ENCODE data around the gene UBAC1. TPM values are rescaled to one million over a fixed set of nuclear protein-coding genes. Genes with fewer than 3 reads are reported as not detected.

Gene UBAC1
- total and polyA plus RNA-seq, 9 of the 15 experiments (the other 6 are each of a cell fraction or from before 2014, with no cell fraction given): 94.0 to 399 (median 228) TPM

DNA sequence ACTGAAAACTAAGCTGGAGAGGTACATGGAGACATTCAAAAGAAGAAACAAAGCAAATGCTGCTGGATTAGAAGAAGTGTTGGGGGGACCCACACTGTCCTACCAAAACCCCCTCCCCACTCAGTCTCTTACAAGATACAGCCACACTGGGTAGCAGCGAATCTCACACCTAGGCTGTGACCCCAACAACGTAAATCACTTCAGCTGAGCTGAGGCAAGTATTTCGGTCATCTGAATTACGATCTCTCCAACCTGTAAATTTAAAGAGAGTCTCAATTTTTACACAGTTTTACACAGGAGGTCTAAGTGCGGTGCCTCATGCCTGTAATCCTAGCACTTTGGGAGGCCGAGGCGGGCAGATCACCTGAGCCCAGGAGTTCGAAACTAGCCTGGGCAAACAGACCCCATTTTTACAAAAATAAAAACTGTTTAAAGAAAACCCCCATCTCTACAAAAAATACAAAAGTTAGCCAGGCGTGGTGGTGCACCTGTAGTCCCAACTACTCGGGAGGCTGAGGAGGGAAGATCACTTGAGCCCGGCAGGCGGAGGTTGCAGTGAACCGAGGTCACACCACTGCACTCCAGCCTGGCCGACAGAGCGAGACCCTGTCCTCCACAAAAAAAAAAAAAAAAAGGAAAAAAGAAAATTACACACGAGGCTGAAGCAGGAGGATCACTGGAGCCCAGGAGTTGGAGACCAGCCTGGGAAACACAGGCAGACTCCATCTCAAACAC is 57.2 kb downstream of the UBAC1 start:
- FAIRE-seq (no peak), ATAC-seq (no peak), DNase-seq (ENCODE audit: extremely low read depth in 1 of 4, low spot score in 3 of 4) (no peak)
- WGBS (ENCODE audit: insufficient coverage, low coverage, missing lambda C conversion rate): 91% methylated on average over 15 of the region's 16 CpGs
- Histone ChIP-seq H3K4me1 (replicated peaks in 1 of 2; ENCODE audit: control insufficient read depth in 2 of 2, insufficient read depth in 2 of 2, low read length in 2 of 2) (peaks cover 20 to 41% of the 10 kb centered on the region in 2 experiments; a peak in 4 of 5 replicates), H3K9me1 (ENCODE audit: control insufficient read depth, insufficient read depth, low read length) (no peaks in the 10 kb centered on the region), H4K20me1 (replicated peaks; ENCODE audit: control insufficient read depth, insufficient read depth, low read length) (peaks cover 19% of the 10 kb centered on the region), H3K27ac (ENCODE audit: extremely low read depth, low read depth, low read length) (no peak overlapping the region), H3K36me3 (ENCODE audit: control insufficient read depth, insufficient read depth, low read length) (peaks cover 25% of the 10 kb centered on the region; the same call in 2 of the 3 replicates), H3K79me2 (ENCODE audit: control insufficient read depth, insufficient read depth, low read length) (peaks cover 88% of the 10 kb centered on the region), H3K9me3 (replicated peaks; ENCODE audit: control insufficient read depth, insufficient read depth, low read depth, low read length) (0 out of 2 replicates have a peak, but pooled peaks cover 2% of the 10 kb centered on the region), H3K27me3 (ENCODE audit: control insufficient read depth in 2 of 2, insufficient read depth in 2 of 2, low read length in 2 of 2) (no peaks in the 10 kb centered on the region), H3K4me2 (ENCODE audit: insufficient read depth, low read length) (no peak overlapping the region), H2AFZ (ENCODE audit: low read depth, low read length) (no peak overlapping the region), H3K9ac (ENCODE audit: insufficient read depth in 1 of 2, low read depth in 2 of 2, low read length in 2 of 2) (no peak overlapping the region; a peak in 1 of 4 replicates), H3K4me3 (no peak overlapping the region)
- BruUV-seq (replicated peaks): no TSS peak
- intact Hi-C loops (cut with micrococcal nuclease): no loop called here
- in situ Hi-C loops (cut with MboI): no loop called here
- CTCF ChIA-PET (ENCODE audit: low intra/inter-chr PET ratio): no interaction called here
- POLR2A ChIA-PET: interaction anchor here (1.2 kb wide), 1 partner anchor 15 kb away, joined by 6 read pairs; no protein-coding TSS in a partner anchor
- TF ChIP-seq ELF2 (CRISPR knock-in tag; IDR thresholded peaks at IDR 0.05) (no peak), RCOR1 (IDR thresholded peaks at IDR 0.05; ENCODE audit: borderline replicate concordance in 1 of 2, low read depth in 2 of 2, low read length in 2 of 2) (no peak), SMC3 (conservative IDR thresholded peaks at IDR 0.05; ENCODE audit: insufficient read depth, low read depth, low read length) (no peak), ZNF311 (CRISPR knock-in tag; IDR thresholded peaks at IDR 0.05) (no peak), TFAM (CRISPR knock-in tag; conservative IDR thresholded peaks at IDR 0.05) (no peak)
- TF ChIP-seq, protein P1, sequence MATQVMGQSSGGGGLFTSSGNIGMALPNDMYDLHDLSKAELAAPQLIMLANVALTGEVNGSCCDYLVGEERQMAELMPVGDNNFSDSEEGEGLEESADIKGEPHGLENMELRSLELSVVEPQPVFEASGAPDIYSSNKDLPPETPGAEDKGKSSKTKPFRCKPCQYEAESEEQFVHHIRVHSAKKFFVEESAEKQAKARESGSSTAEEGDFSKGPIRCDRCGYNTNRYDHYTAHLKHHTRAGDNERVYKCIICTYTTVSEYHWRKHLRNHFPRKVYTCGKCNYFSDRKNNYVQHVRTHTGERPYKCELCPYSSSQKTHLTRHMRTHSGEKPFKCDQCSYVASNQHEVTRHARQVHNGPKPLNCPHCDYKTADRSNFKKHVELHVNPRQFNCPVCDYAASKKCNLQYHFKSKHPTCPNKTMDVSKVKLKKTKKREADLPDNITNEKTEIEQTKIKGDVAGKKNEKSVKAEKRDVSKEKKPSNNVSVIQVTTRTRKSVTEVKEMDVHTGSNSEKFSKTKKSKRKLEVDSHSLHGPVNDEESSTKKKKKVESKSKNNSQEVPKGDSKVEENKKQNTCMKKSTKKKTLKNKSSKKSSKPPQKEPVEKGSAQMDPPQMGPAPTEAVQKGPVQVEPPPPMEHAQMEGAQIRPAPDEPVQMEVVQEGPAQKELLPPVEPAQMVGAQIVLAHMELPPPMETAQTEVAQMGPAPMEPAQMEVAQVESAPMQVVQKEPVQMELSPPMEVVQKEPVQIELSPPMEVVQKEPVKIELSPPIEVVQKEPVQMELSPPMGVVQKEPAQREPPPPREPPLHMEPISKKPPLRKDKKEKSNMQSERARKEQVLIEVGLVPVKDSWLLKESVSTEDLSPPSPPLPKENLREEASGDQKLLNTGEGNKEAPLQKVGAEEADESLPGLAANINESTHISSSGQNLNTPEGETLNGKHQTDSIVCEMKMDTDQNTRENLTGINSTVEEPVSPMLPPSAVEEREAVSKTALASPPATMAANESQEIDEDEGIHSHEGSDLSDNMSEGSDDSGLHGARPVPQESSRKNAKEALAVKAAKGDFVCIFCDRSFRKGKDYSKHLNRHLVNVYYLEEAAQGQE (IDR thresholded peaks at IDR 0.05; ENCODE audit: borderline replicate concordance): no peak
- TF ChIP-seq, protein P1 (CRISPR knock-in tag; IDR thresholded peaks at IDR 0.05; ENCODE audit: low read depth): no peak
- TF ChIP-seq, protein P2, sequence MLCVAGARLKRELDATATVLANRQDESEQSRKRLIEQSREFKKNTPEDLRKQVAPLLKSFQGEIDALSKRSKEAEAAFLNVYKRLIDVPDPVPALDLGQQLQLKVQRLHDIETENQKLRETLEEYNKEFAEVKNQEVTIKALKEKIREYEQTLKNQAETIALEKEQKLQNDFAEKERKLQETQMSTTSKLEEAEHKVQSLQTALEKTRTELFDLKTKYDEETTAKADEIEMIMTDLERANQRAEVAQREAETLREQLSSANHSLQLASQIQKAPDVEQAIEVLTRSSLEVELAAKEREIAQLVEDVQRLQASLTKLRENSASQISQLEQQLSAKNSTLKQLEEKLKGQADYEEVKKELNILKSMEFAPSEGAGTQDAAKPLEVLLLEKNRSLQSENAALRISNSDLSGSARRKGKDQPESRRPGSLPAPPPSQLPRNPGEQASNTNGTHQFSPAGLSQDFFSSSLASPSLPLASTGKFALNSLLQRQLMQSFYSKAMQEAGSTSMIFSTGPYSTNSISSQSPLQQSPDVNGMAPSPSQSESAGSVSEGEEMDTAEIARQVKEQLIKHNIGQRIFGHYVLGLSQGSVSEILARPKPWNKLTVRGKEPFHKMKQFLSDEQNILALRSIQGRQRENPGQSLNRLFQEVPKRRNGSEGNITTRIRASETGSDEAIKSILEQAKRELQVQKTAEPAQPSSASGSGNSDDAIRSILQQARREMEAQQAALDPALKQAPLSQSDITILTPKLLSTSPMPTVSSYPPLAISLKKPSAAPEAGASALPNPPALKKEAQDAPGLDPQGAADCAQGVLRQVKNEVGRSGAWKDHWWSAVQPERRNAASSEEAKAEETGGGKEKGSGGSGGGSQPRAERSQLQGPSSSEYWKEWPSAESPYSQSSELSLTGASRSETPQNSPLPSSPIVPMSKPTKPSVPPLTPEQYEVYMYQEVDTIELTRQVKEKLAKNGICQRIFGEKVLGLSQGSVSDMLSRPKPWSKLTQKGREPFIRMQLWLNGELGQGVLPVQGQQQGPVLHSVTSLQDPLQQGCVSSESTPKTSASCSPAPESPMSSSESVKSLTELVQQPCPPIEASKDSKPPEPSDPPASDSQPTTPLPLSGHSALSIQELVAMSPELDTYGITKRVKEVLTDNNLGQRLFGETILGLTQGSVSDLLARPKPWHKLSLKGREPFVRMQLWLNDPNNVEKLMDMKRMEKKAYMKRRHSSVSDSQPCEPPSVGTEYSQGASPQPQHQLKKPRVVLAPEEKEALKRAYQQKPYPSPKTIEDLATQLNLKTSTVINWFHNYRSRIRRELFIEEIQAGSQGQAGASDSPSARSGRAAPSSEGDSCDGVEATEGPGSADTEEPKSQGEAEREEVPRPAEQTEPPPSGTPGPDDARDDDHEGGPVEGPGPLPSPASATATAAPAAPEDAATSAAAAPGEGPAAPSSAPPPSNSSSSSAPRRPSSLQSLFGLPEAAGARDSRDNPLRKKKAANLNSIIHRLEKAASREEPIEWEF (CRISPR knock-in tag; IDR thresholded peaks at IDR 0.05): no peak
